ENCODE data around the gene SP4. TPM values are rescaled to one million over a fixed set of nuclear protein-coding genes. Genes with fewer than 3 reads are reported as not detected.

SP4 gene
- total and polyA plus RNA-seq, 8 donors = 4.3 to 10.7 (median 9.2) TPM

DNA sequence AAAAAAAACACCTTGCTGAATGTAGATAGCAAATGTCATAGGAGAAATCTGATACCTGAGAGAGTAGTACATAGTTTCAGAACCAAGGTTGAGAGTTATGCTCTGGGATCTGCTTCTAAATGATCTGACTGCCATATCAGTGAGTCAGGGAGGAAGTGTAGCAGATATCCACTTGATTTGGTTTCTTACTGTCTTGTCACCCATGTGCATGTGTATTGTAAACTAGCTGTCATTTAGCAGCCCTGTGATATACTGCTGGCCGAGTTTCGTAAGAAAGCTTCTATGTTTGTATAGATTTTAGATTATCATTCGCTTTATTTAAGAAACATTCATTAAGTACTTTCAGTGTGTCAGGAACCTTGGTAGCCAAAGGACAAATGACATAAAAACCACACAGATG is 42.0 kb downstream of the SP4 start:
- no peak for ATAC-seq
- Histone ChIP-seq H3K9me3 (no peaks in the 10 kb centered on the region), H3K27me3 (no peaks in the 10 kb centered on the region), H3K36me3 (no peaks in the 10 kb centered on the region), H3K4me1 (no peaks in the 10 kb centered on the region), H3K4me3 (no peak overlapping the region), H3K27ac (no peak overlapping the region)
- no peak for DNase-seq
- TF ChIP-seq, protein P1, sequence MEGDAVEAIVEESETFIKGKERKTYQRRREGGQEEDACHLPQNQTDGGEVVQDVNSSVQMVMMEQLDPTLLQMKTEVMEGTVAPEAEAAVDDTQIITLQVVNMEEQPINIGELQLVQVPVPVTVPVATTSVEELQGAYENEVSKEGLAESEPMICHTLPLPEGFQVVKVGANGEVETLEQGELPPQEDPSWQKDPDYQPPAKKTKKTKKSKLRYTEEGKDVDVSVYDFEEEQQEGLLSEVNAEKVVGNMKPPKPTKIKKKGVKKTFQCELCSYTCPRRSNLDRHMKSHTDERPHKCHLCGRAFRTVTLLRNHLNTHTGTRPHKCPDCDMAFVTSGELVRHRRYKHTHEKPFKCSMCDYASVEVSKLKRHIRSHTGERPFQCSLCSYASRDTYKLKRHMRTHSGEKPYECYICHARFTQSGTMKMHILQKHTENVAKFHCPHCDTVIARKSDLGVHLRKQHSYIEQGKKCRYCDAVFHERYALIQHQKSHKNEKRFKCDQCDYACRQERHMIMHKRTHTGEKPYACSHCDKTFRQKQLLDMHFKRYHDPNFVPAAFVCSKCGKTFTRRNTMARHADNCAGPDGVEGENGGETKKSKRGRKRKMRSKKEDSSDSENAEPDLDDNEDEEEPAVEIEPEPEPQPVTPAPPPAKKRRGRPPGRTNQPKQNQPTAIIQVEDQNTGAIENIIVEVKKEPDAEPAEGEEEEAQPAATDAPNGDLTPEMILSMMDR (IDR thresholded peaks at IDR 0.05) = no peak
- intact Hi-C loops (cut with DNase I) = no loop called here

DNA sequence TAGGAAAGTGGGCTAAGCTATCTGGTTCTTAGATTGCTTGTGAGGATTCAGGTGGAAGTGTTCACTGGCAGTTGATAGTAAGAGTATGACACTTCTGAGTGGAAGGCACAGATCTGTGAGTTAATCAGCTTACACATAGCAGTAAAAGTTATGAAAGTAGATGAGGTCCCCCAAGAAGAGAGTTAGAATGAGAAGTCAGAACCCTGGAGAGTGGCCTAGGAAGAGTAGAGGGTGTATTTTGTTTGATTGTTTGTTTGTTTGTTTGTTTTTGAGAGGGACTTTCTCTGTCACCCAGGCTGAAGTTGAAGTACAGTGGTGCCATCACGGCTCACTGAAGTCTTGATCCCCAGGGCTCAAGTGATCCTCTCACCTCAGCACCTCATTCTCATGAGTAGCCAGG is 44.1 kb downstream of the SP4 start:
- Histone ChIP-seq H3K9me3 (no peaks in the 10 kb centered on the region), H3K4me1 (no peaks in the 10 kb centered on the region), H3K27me3 (no peaks in the 10 kb centered on the region), H3K27ac (no peak overlapping the region), H3K36me3 (no peaks in the 10 kb centered on the region), H3K4me3 (no peak overlapping the region)
- intact Hi-C loops (cut with DNase I) = no loop called here
- DNase-seq = no peak
- no peak for ATAC-seq
- TF ChIP-seq, protein P1 (IDR thresholded peaks at IDR 0.05) = no peak

DNA sequence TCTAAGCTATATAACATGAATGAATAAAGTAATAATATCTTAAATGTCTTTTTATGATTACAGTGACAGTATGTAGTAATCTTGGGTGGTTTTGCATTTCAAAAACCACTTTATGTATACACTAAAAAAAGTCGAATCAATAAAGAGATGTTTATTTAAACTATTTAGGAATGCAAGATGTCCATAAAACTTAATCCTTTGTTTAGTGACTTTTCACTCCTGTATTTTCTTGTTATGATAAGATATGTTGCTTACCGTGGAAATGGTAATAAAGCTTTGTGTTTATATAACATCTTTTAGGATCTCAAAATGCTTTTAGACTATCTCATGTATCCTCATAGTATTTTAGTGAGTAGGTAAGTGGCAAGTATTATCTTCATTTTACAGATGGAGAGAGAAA is 48.5 kb downstream of the SP4 start:
- Histone ChIP-seq H3K27me3 (no peaks in the 10 kb centered on the region), H3K4me1 (no peaks in the 10 kb centered on the region), H3K4me3 (no peak overlapping the region), H3K9me3 (no peaks in the 10 kb centered on the region), H3K36me3 (peaks cover 0 to 15% of the 10 kb centered on the region in 2 donors), H3K27ac (no peak overlapping the region)
- intact Hi-C loops (cut with DNase I) = no loop called here
- ATAC-seq (no peak), DNase-seq (no peak)
- TF ChIP-seq, protein P1 (IDR thresholded peaks at IDR 0.05) = no peak

DNA sequence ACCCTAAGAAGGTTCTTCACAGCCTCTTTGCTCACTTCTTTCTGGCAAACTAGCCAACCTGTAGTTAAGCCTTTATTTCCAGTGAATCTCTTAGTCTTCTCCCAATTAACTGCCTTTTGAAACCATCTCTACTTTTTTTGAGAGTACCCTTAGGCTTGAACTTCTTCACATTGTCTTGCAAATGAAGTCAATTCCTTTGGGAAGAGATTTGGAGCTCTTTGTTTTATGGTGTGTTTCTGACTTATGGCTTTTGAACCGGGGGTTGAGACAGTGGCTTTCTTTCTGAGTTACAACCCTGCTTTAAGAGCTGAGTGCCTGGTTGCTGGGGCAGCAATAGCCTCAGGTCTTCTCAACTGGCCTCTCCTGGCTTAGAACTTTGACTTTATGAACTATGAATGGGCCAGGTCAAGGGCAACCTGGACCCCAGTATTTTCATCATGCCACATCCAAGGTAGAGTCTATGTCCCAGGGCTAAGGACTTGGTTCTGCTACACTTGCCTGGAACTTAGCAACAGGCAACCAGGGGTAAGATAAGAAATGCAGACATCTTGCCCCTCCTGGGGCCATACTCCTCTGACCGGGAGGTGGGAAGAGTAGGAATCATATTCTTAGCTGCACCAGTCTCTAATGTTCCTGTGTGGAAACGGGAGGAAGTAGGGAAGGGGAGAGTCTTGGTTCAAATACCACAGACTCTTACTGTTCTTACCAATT is 53.0 kb downstream of the SP4 start:
- peaks cover 0 to 15% of the 10 kb centered on the region in 2 donors for H3K36me3 ChIP-seq
- intact Hi-C loops (cut with DNase I) = no loop called here
- ATAC-seq = no peak

DNA sequence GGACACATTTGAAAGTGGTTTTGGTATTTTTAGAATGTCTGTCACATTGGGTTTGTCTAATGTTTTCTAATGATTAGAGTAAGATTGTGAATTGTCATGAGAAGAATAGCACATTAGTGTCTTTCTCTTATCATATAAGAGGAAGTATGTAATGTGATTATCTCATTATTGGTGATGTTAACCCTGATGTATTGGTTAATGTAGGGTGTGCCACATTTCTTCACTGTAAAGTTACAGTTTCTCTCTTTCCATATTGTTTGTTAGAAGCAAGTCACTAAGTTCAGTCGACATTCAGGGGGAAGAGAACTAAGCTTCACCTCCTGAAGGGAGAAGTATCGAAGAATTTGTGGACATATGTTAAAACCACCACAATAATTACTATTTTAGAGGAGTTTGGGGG is 58.6 kb downstream of the SP4 start:
- DNase-seq (no peak), ATAC-seq (no peak)
- Histone ChIP-seq H3K4me3 (no peak overlapping the region), H3K36me3 (peaks cover 0 to 5% of the 10 kb centered on the region in 2 donors), H3K4me1 (no peaks in the 10 kb centered on the region), H3K27ac (no peak overlapping the region), H3K9me3 (no peaks in the 10 kb centered on the region), H3K27me3 (no peaks in the 10 kb centered on the region)
- intact Hi-C loops (cut with DNase I) = no loop called here
- TF ChIP-seq, protein P1 (IDR thresholded peaks at IDR 0.05) = no peak

More for the DNA sequence above, 53.0 kb downstream of the SP4 start:
- Histone ChIP-seq H3K27me3 (no peaks in the 10 kb centered on the region), H3K27ac (no peak overlapping the region), H3K9me3 (no peaks in the 10 kb centered on the region), H3K4me3 (no peak overlapping the region), H3K4me1 (no peaks in the 10 kb centered on the region)
- TF ChIP-seq, protein P1 (IDR thresholded peaks at IDR 0.05) = no peak
- no peak for DNase-seq
